HepG2 (cell line): ENCODE measurements around the gene RRBP1. TPM values are rescaled to one million over a fixed set of nuclear protein-coding genes. Genes with fewer than 3 reads are reported as not detected.

ENCODE experiments used
- CENPX ChIP-seq: sonication (generic); formaldehyde crosslinking; IDR thresholded peaks from 2 replicates; pipeline ENCODE4 v1.9.0; 2021; ENCODE audit warnings: mild to moderate bottlenecking, missing genetic modification reagents, moderate library complexity
- HDAC2 ChIP-seq: sonication (generic); formaldehyde crosslinking; IDR thresholded peaks from 2 replicates; pipeline ENCODE4 v1.4.0; 2020; ENCODE audit warnings: missing genetic modification reagents
- HOXA7 ChIP-seq: sonication (generic); formaldehyde crosslinking; IDR thresholded peaks from 2 replicates; pipeline ENCODE4 v1.8.1; 2022; ENCODE audit warnings: mild to moderate bottlenecking, missing genetic modification reagents, moderate library complexity
- KIAA2018 ChIP-seq: sonication (generic); formaldehyde crosslinking; IDR thresholded peaks from 2 replicates; pipeline ENCODE4 v1.5.0; 2020; ENCODE audit warnings: mild to moderate bottlenecking, missing genetic modification reagents, borderline replicate concordance
- KLF16 ChIP-seq, 2 experiments: sonication (generic) in 1 of 2; formaldehyde crosslinking in 1 of 2; IDR thresholded peaks; 2 replicates each; pipeline versions ENCODE4 v1.6.1 to v1.8.0; 2016 to 2023; ENCODE audit warnings: missing genetic modification reagents in 2 of 2, missing compliant biosample characterization in 1 of 2
- MIER3 ChIP-seq: IDR thresholded peaks from 2 replicates; pipeline ENCODE4 v1.6.1; 2016; ENCODE audit warnings: missing compliant biosample characterization, borderline replicate concordance
- PCBP2 ChIP-seq: fragments of 200-400 bp; formaldehyde crosslinking; optimal IDR thresholded peaks from 2 replicates; pipeline ENCODE3; 2018; ENCODE audit warnings: low read length, low read depth; ENCODE audit not compliant: poor library complexity, severe bottlenecking
- RNF2 ChIP-seq: fragments of 450-650 bp; conservative IDR thresholded peaks from 2 replicates; pipeline ENCODE4 v1.6.1; 2016; ENCODE audit warnings: low read depth
- ZBED4 ChIP-seq: sonication (generic); formaldehyde crosslinking; IDR thresholded peaks from 2 replicates; pipeline ENCODE4 v1.4.0; 2020; ENCODE audit warnings: missing genetic modification reagents, borderline replicate concordance
- ZFYVE20 ChIP-seq: sonication (generic); formaldehyde crosslinking; IDR thresholded peaks from 2 replicates; pipeline ENCODE4 v1.8.0; 2023; ENCODE audit warnings: low read depth, mild to moderate bottlenecking, moderate library complexity, missing genetic modification reagents, borderline replicate concordance
- ZNF205 ChIP-seq: IDR thresholded peaks from 2 replicates; pipeline ENCODE4 v1.6.1; 2018; ENCODE audit warnings: missing biosample characterization, missing genetic modification reagents
- ZNF276 ChIP-seq: sonication (generic); formaldehyde crosslinking; IDR thresholded peaks from 2 replicates; pipeline ENCODE4 v1.4.0; 2020; ENCODE audit warnings: mild to moderate bottlenecking, low read depth, missing genetic modification reagents
- ZNF792 ChIP-seq: IDR thresholded peaks from 2 replicates; pipeline ENCODE4 v1.6.1; 2016
- ZNF850 ChIP-seq: sonication (generic); formaldehyde crosslinking; conservative IDR thresholded peaks from 2 replicates; pipeline ENCODE4 v1.9.0; 2021; ENCODE audit warnings: mild to moderate bottlenecking, missing genetic modification reagents
- polyA plus RNA-seq, 8 experiments: library from polyadenylated mRNA; depleted of rRNA in 3 of 8; stranded (reverse) in 7 of 8; unstranded in 1 of 8; fragments of >200 nt; fragmentation: Illumina TruSeq in 4 of 8; extraction: Trizol in 4 of 8; gene quantifications; 2 replicates each; pipeline versions ENCODE4 v1.2.1 to v1.2.3, GENCODE V29; 2011 to 2016; ENCODE audit warnings: low read depth in 4 of 8, missing spikeins in 1 of 8, mixed read lengths in 1 of 8; ENCODE audit not compliant: insufficient read depth in 1 of 8
- total RNA-seq, 5 experiments: library from RNA; depleted of rRNA; stranded (reverse); fragments of >200 nt; fragmentation: Illumina TruSeq; extraction: Trizol; gene quantifications; 2 replicates each; pipeline ENCODE4 v1.2.3, GENCODE V29; 2016; ENCODE audit warnings: low read depth in 1 of 5

The RRBP1 gene
- total and polyA plus RNA-seq, 2 of the 13 experiments (the other 11 are each of a cell fraction or from before 2014, with no cell fraction given), result 150 to 222 TPM

GRCh38 chr20:17680836-17681725 is 961 bp downstream of the RRBP1 start (continued):
- TF ChIP-seq KIAA2018, result no peak
- 0 out of 2 replicates have a peak, but pooled peaks have one; percentile 36 for TF ChIP-seq ZNF850
- TF ChIP-seq HDAC2 (CRISPR knock-in tag), result no peak
- TF ChIP-seq ZNF205 (CRISPR knock-in tag), result no peak
- no peak; the same call in 1 of the 2 replicates for TF ChIP-seq ZNF276
- TF ChIP-seq RNF2, result no peak
- TF ChIP-seq PCBP2, result no peak
- no peak for TF ChIP-seq HOXA7
- TF ChIP-seq MIER3 (CRISPR knock-in tag), result no peak
- no peak for TF ChIP-seq ZNF792 (CRISPR knock-in tag)
- no peak for TF ChIP-seq ZFYVE20
- peak in 1 of 2 experiments; percentile 80; a peak in 2 of 4 replicates for TF ChIP-seq KLF16 (CRISPR knock-in tag; IDR thresholded peaks at IDR 0.05)
- TF ChIP-seq ZBED4 (CRISPR knock-in tag), result peak; percentile 59; the same call in 1 of the 2 replicates
- no peak for TF ChIP-seq CENPX (CRISPR knock-in tag)
